ENCODE measurements around the gene HHIPL1. TPM values are rescaled to one million over a fixed set of nuclear protein-coding genes. Genes with fewer than 3 reads are reported as not detected.

The HHIPL1 gene
- total and polyA plus RNA-seq, 2 donors (not counting 3 experiments of a cell fraction or from before 2014, with no cell fraction given) = 1.3 to 2.1 TPM

- Histone ChIP-seq H3K9me1 (replicated peaks; ENCODE audit: control insufficient read depth, extremely low read depth, insufficient read depth, low read length) (no peaks in the 10 kb centered on the region), H3K4me2 (ENCODE audit: insufficient read depth, low read length) (no peak overlapping the region), H3K4me3 (replicated peaks in 1 of 3; ENCODE audit: insufficient read depth in 1 of 3, low read depth in 1 of 3, low read length in 3 of 3) (no peak overlapping the region), H3K79me2 (ENCODE audit: control insufficient read depth, insufficient read depth, low read length) (no peaks in the 10 kb centered on the region), H3K27me3 (ENCODE audit: control insufficient read depth in 2 of 2, insufficient read depth in 2 of 2, low read length in 2 of 2) (peaks cover 4 to 9% of the 10 kb centered on the region in 2 experiments), H3K9me3 (replicated peaks; ENCODE audit: control insufficient read depth, insufficient read depth, low read length) (no peaks in the 10 kb centered on the region), H2AFZ (ENCODE audit: low read depth, low read length) (no peak overlapping the region), H3K36me3 (ENCODE audit: control insufficient read depth in 2 of 2, extremely low read depth in 1 of 2, insufficient read depth in 2 of 2, low read length in 2 of 2) (no peaks in the 10 kb centered on the region), H3K27ac (ENCODE audit: insufficient read depth, low read depth, low read length) (no peak overlapping the region), H3K4me1 (ENCODE audit: control insufficient read depth, extremely low read depth, insufficient read depth, low read length) (no peaks in the 10 kb centered on the region), H4K20me1 (replicated peaks; ENCODE audit: control insufficient read depth, extremely low read depth, insufficient read depth, low read length) (no peaks in the 10 kb centered on the region), H3K9ac (replicated peaks; ENCODE audit: extremely low read depth, insufficient read depth, low read length) (no peak overlapping the region)
- FAIRE-seq (no peak), DNase-seq (ENCODE audit: low read depth, low spot score) (no peak)
- ChIA-PET CTCF (interaction anchor here (3.1 kb wide), 1 partner anchor 11 kb away, joined by 14 read pairs; no protein-coding TSS in a partner anchor), POLR2A (no interaction called here)
- TF ChIP-seq JUN (IDR thresholded peaks at IDR 0.05; ENCODE audit: borderline replicate concordance, insufficient read depth, insufficient read length, low read depth) (no peak), CTCF (IDR thresholded peaks at IDR 0.05; ENCODE audit: extremely low read depth in 1 of 2, insufficient read depth in 1 of 2, low read depth in 1 of 2, low read length in 2 of 2) (no peak), EZH2 (IDR thresholded peaks at IDR 0.05; ENCODE audit: borderline replicate concordance, low read depth, low read length, severe bottlenecking) (no peak), MAX (IDR thresholded peaks at IDR 0.05; ENCODE audit: insufficient read depth, insufficient read length) (no peak), MYC (IDR thresholded peaks at IDR 0.05; ENCODE audit: low read depth, low read length) (no peak), POLR2AphosphoS5 (IDR thresholded peaks at IDR 0.05; ENCODE audit: insufficient read depth, low read depth, low read length) (no peak), FOS (IDR thresholded peaks at IDR 0.05; ENCODE audit: borderline replicate concordance, insufficient read depth, low read length) (no peak), GATA2 (IDR thresholded peaks at IDR 0.05; ENCODE audit: insufficient read depth, insufficient read length, low read depth, low read length) (no peak), POLR2A (IDR thresholded peaks at IDR 0.05; ENCODE audit: low read depth, low read length) (no peak)
- dilution Hi-C loops (cut with MboI; ENCODE audit: extremely low pct_ligation_motif_present, low sequenced_read_pairs) (no loop called here), intact Hi-C loops (cut with micrococcal nuclease) (no loop called here)
- no TSS peak for BruUV-seq (replicated peaks)
Observed at GRCh38 chr14:99699861-99700260, 54.9 kb downstream of the HHIPL1 start.

All from endothelial cell of umbilical vein (primary cell).